ENCODE data around the gene ADGRD1.

ADGRD1 gene

DNA sequence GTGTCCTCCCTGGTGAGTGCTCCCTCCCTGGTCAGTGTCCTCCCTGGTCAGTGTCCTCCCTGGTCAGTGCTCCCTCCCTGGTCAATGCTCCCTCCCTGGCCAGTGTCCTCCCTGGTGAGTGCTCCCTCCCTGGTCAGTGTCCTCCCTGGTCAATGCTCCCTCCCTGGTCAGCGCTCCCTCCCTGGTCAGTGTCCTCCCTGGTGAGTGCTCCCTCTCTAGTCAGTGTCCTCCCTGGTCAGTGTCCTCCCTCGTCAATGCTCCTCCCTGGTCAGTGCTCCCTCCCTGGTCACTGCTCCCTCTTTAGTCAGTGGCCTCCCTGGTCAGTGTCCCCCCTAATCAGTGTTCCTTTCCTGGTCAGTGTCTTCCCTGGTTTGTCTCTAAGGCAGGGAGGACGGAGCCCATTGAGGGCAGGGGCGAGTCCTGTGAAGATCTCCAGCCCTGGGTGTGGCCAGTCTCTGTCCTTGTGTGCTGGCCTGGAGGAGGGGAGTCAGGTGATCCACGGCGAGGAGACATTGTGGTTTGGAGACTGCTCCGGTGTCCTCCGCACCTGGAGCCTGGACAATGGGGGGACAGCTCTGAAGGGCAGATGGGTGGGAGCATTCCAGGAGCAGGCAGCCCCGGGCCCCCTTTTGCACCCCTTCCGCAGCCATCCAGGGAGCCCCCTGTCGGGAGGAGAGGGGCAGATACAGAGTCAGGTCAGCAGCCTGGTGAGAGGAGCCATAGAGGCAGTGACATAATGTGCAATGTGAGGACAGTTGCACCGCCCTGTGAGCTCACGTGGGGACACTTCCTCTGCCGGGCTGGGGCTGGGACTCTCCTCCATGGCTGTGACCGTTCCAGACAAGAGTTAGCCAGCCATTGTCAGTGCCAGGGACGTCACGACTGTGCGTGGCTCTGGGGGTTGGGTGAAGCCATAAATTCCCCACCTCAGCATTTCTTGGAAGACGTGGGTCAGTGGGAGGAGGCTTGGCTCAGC, 93.4 kb downstream of the ADGRD1 start:
- DNase-seq (ENCODE audit: insufficient read length, low spot score), result no peak
- FAIRE-seq, result peak; percentile 28
- TF ChIP-seq SPI1 (IDR thresholded peaks at IDR 0.05; ENCODE audit: low read depth, low read length), result peak; percentile 28; the same call in 1 of the 2 replicates
- no peak for TF ChIP-seq PAX5 (IDR thresholded peaks at IDR 0.05; ENCODE audit: insufficient read depth, low read length, severe bottlenecking)

- FAIRE-seq (no peak), DNase-seq (ENCODE audit: insufficient read length, low spot score) (no peak)
- TF ChIP-seq POU2F2 (IDR thresholded peaks at IDR 0.05; ENCODE audit: low read depth, low read length), result no peak
- no peak for TF ChIP-seq TAF1 (IDR thresholded peaks at IDR 0.05; ENCODE audit: low read depth, low read length)
- no peak for TF ChIP-seq SPI1 (IDR thresholded peaks at IDR 0.05; ENCODE audit: low read depth, low read length)
- no peak for TF ChIP-seq PAX5 (IDR thresholded peaks at IDR 0.05; ENCODE audit: insufficient read depth, low read length, severe bottlenecking)
- no peak for TF ChIP-seq POLR2A (IDR thresholded peaks at IDR 0.05; ENCODE audit: low read depth, low read length)
- TF ChIP-seq POLR2AphosphoS5 (IDR thresholded peaks at IDR 0.05; ENCODE audit: low read depth, low read length), result no peak
Observed at GRCh38 chr12:131047789-131048610, 94.3 kb downstream of the ADGRD1 start.

GRCh38 chr12:131048611-131048990, 94.9 kb downstream of the ADGRD1 start:
- no peak for TF ChIP-seq PAX5 (IDR thresholded peaks at IDR 0.05; ENCODE audit: insufficient read depth, low read length, severe bottlenecking)
- TF ChIP-seq SPI1 (IDR thresholded peaks at IDR 0.05; ENCODE audit: low read depth, low read length), result no peak
- TF ChIP-seq POU2F2 (IDR thresholded peaks at IDR 0.05; ENCODE audit: low read depth, low read length), result no peak
- TF ChIP-seq TAF1 (IDR thresholded peaks at IDR 0.05; ENCODE audit: low read depth, low read length), result no peak
- TF ChIP-seq POLR2A (IDR thresholded peaks at IDR 0.05; ENCODE audit: low read depth, low read length), result no peak
- no peak for TF ChIP-seq POLR2AphosphoS5 (IDR thresholded peaks at IDR 0.05; ENCODE audit: low read depth, low read length)
- FAIRE-seq, result no peak
- no peak for DNase-seq (ENCODE audit: insufficient read length, low spot score)

- FAIRE-seq (no peak), DNase-seq (ENCODE audit: insufficient read length, low spot score) (no peak)
- TF ChIP-seq POU2F2 (IDR thresholded peaks at IDR 0.05; ENCODE audit: low read depth, low read length), result no peak
- TF ChIP-seq TAF1 (IDR thresholded peaks at IDR 0.05; ENCODE audit: low read depth, low read length), result no peak
- TF ChIP-seq POLR2AphosphoS5 (IDR thresholded peaks at IDR 0.05; ENCODE audit: low read depth, low read length), result no peak
- TF ChIP-seq POLR2A (IDR thresholded peaks at IDR 0.05; ENCODE audit: low read depth, low read length), result no peak
- TF ChIP-seq SPI1 (IDR thresholded peaks at IDR 0.05; ENCODE audit: low read depth, low read length), result no peak
- TF ChIP-seq PAX5 (IDR thresholded peaks at IDR 0.05; ENCODE audit: insufficient read depth, low read length, severe bottlenecking), result no peak
Observed at GRCh38 chr12:131049002-131049401, 95.3 kb downstream of the ADGRD1 start.

GRCh38 chr12:131049549-131050339, 96.0 kb downstream of the ADGRD1 start:
- DNase-seq (ENCODE audit: insufficient read length, low spot score) (no peak), FAIRE-seq (no peak)
- TF ChIP-seq TAF1 (IDR thresholded peaks at IDR 0.05; ENCODE audit: low read depth, low read length), result no peak
- TF ChIP-seq SPI1 (IDR thresholded peaks at IDR 0.05; ENCODE audit: low read depth, low read length), result no peak
- no peak for TF ChIP-seq PAX5 (IDR thresholded peaks at IDR 0.05; ENCODE audit: insufficient read depth, low read length, severe bottlenecking)

- FAIRE-seq (no peak), DNase-seq (ENCODE audit: insufficient read length, low spot score) (no peak)
- no peak for TF ChIP-seq POLR2AphosphoS5 (IDR thresholded peaks at IDR 0.05; ENCODE audit: low read depth, low read length)
Observed at GRCh38 chr12:131050463-131051154, 96.9 kb downstream of the ADGRD1 start.

DNA sequence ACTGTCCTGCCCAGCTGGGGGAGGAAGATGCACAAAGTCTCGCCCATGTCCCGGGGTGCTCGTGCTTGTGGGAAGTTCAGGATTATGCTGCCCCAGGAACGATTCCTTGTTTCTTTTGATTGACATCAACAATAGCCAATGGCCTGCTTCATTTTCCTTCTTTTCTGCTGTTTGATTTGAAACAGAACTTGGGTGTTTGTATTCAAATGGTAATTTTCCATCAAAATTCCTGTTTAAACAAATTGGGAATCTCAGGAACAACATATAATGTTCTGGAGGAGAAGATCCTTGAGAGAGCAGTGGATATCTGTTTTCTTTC, 97.4 kb downstream of the ADGRD1 start:
- no peak for FAIRE-seq
- TF ChIP-seq TAF1 (IDR thresholded peaks at IDR 0.05; ENCODE audit: low read depth, low read length), result no peak
- no peak for TF ChIP-seq POU2F2 (IDR thresholded peaks at IDR 0.05; ENCODE audit: low read depth, low read length)
- no peak for TF ChIP-seq SPI1 (IDR thresholded peaks at IDR 0.05; ENCODE audit: low read depth, low read length)
- no peak for TF ChIP-seq PAX5 (IDR thresholded peaks at IDR 0.05; ENCODE audit: insufficient read depth, low read length, severe bottlenecking)
- TF ChIP-seq POLR2A (IDR thresholded peaks at IDR 0.05; ENCODE audit: low read depth, low read length), result no peak
- no peak for DNase-seq (ENCODE audit: insufficient read length, low spot score)

DNA sequence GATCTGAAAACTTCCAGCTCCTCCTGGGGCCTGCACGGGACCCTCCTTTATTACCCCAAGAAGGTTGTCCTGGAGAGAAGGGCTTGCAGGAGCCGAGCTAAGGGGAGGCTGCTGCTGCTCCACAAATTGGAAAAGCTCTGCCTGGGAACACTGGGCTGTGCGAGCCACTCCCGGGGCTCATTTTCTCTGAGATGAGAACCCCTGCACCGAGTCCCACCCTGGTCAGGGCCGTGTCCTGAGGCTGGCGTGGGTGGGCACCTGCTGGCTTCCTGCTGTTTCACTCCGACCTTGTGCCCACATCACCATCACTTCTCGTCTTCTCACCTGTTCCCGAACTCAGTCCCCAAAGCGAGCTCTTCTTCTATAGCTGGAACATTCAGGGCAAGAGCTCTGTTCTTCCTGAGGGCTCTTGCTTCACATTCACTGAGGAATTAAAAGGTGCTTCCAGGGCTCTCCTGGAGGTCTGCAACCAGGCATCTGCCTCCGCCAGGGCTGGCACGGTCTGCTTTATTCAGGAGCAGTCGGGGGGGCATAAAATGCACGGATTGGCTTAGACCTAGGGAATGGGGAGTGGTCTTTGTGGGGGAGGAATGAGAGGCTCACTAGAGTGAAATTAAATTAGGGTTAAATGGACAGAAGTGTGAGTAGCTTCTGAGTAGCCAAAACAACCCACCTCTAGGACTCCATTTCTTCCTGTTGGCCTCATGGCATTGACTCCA, 98.5 kb downstream of the ADGRD1 start:
- TF ChIP-seq PAX5 (IDR thresholded peaks at IDR 0.05; ENCODE audit: insufficient read depth, low read length, severe bottlenecking) (no peak), POLR2AphosphoS5 (IDR thresholded peaks at IDR 0.05; ENCODE audit: low read depth, low read length) (no peak), POLR2A (IDR thresholded peaks at IDR 0.05; ENCODE audit: low read depth, low read length) (no peak), TAF1 (IDR thresholded peaks at IDR 0.05; ENCODE audit: low read depth, low read length) (no peak), POU2F2 (IDR thresholded peaks at IDR 0.05; ENCODE audit: low read depth, low read length) (no peak)
- FAIRE-seq, result no peak

More for the DNA sequence above, 98.5 kb downstream of the ADGRD1 start:
- DNase-seq (ENCODE audit: insufficient read length, low spot score), result no peak
